Cortex of kidney (tissue), 1 donor: ENCODE results near the gene ARHGAP42.
"Not testable (repeated sequence)": the region's sequence is repeated elsewhere in the genome, so short reads cannot be mapped to it uniquely, and the experiment has no call there.

Source experiments
- DNase-seq: peaks from one replicate; lab custom pipeline; 2025; lab: John Stamatoyannopoulos, UW

ARHGAP42 gene

DNA sequence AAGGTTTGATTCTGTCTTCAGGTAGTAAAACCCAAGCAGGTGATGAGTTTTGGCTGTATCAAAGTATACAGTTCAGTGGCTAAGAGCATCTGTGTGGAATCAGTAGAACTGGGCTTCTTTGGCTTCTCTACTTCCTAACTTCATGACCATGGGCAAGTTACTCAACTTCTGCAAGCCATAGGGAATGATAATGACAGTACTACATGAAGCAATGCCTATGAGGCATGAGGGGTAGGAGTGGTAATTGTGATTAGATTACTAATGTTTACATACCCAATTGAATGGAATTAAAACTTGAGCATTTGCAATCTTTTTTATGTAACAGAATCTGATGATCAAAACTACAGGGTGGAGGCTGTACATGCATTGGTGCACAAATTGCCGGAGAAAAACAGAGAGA, 278.3 kb downstream of the ARHGAP42 start:
- DNase-seq = no peak

DNA sequence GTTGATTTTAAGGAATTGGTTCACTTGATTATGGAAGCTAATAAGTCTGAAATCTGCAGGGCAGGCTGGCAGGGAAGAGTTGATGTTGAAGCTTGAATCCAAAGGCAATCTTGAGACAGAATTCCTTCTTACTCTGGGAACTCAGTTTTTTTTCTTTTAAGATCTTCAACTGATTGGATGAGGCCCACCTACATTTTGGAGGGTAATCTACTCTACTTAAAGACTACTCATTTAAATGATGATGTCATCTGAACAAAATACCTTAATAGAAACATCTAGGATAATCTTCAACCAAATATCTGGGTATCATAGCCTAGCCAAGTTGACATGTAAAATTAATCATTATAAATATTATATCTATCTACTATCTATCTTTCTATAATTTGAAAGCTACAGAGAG, 279.3 kb downstream of the ARHGAP42 start:
- no peak for DNase-seq

DNA sequence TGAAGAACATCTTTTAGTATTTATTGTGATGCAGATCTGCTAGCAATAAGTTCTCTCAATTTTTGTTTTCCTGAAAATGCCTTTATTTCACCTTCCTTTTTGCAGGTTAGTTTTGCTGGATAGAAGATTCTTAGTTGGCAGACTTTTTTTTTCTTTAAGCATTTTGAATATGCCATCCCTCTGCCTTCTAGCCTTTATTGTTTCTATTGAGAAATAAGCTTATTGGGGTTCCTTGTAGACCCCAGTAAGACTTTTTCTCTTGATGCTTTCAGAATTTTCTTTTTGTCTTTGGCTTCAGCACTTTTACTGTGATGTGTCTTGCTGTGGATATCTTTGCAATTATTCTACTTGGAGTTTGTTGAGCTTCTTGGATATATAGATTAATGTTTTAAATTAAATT, 281.9 kb downstream of the ARHGAP42 start:
- DNase-seq = no peak

DNA sequence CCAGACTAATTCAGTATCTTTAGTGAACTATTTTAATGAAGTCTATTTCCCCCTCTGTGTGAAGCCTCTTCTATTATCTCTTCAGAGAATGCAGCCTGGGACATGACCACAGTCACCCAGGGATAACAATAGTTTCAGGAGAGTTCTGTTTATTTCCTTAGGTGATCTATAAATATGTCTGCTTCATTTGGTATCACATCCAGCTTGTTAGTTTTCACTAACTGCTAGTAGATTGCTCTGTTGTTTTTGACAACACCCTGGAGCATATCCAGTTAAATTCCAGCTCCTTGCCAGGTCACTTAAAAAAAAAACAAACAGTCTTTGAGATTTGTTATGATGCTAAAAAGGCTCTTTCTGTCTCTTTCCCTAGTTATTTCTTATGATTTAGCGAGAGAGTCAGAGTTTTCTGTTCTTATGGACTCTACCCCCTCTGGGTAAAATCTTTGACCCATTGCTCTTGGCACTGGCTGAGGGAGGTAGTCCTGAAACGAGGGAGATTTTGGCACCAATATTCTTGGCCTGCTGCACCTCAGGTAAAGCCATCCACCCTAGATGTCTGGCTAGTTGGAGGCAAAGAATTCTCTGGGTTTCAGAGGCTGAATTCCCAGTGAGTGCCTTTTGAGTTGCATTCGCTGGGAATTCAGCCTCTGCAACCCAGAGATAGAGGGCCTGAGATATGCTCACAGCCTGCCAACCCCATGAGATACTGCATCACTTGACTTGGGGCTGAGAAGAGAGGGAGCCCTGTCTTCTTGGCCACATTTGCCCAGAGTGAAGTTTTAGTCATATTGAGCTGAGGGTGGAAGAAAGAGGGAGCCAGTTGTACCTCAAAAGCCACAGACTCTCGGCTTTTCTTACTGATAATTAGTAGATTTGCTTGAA, 283.4 kb downstream of the ARHGAP42 start:
- no peak for DNase-seq

DNA sequence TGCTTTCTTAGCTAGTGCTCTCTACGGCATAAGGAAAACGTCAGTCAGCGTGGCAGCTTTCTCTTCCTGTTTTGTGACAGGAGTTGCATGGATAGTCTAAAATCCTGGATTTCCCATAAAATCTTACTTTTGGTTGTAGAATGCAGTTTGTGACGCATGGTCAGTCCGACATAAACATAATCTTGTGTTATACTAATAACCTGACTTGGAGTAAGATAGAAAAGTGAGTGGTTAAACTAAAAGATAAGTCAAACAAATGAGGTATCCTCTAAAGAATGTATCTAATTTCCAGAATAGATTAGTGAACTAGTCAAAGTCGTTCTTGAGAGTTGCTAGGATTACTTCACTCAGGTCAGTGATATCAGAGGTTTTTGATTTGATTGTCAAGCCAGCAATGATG, 285.0 kb downstream of the ARHGAP42 start:
- DNase-seq = no peak

DNA sequence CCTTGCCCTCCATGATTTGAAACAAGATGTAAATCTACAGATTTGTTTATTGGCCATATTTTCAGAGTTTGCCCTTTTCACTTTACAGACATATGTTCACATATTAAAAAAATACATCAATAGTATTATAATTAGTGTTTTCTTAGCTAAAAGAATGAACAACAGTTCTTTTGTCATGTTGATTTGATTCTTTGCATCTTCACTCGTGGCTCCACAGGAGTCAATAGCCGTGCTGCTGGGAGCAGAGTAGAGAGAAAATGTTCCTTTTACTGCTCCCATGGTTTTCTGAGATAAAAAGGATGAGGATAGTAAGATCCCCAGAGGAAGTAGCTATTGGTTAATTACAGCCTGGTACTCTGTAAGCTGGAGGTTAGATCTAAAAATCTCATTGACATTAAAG, 291.4 kb downstream of the ARHGAP42 start:
- no peak for DNase-seq

DNA sequence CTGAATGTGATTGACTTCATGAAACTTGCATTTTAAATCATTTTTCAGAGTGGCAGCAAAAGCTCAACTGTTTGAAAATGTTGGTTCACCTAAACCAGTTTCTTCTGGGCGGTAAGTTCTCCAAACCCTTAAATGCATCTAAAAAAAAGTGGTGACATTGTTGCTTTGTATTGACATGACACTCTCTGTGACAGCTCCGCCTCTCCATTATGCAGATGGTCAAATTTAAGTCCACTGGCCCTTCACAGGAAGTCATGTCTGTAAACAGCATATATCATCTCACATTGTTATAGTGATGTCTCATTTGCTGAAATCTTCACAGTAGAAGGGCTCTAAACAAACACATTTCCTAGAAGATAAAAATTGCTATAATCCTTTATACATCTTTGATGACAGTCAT, 291.9 kb downstream of the ARHGAP42 start:
- no peak for DNase-seq

DNA sequence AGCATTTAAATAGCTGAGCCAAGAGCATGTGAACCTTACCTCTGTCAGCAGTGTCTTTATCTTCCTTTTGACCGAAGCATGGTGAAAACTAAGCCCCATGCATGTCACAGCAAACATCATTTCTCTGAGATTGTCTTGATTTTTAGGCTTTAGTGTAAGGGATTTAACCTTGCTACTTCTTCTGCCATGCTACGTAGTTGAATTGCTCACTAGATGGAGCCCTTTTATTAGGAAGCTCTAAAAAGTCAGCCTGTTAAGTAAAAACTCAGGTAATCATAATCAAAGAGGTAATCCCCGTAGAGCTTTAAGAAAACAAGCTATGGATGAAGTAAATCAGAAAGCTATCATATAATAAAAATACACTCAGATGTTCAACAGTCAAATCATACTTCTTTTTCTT, 293.1 kb downstream of the ARHGAP42 start:
- DNase-seq = no peak

DNA sequence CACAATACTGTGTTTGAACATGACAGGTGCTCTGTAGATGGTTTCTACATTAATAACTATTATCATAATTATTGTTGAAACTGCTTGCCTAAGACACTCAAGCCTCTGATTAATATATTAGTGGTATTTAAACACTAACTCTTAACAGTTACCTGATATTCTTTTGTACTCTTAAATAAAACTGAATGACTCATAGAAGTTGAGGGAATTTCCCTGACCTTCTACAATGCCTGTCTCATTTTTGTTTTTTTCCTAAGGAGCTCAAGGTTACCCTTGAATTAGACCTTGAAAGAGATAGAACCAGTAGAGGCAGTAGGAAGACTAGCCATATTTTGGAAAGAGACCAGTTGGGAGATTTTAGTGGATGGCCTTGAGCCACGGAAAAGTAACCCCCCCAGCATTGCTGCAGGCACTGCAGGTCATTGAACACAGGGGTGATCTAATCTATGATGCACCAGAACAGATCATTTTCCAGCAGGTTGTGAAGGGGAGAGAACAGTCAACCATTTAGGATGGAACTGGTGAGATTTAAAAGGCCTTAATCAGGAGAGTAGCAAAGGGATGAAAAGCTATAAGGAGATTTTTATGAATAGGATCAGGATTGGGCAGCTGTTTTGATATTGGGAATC, 294.2 kb downstream of the ARHGAP42 start:
- no peak for DNase-seq

DNA sequence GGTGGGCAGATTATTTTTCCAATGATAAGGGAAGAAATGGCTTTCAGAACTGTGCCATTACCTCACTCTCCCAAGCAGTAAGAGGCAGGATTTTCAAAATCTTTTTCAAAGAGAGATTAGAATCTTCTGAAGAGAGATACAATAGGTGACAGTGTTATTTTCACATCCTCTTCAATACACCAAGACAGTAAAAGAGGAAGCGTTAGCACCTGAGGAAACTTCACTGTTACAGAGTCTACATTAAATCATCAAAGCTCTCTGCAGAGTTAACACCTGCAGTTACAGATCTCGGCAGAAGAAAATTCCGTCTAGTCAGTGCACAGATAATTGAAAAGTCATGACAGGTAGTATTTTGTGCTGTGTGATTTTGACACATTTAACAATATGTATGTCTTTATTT, 297.6 kb downstream of the ARHGAP42 start:
- DNase-seq = no peak

DNA sequence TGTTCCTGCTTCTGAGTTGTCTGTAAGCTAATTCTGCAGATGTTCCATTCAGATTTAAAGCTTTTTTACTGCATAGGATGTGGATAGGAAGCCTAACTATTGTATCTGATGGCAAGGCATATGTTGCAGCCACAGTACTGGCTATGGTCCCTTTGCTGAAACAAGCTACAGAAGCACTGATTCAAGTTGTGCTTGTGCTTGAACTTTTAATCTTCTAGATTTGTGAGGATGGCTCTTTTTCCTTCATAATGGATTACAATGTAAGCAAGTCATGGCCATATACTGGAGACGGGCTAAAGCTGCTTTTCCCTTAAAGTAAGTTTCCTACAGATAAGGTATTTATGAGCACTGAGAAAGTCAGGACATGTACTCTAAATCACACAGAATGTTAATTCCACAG, 303.8 kb downstream of the ARHGAP42 start:
- no peak for DNase-seq

DNA sequence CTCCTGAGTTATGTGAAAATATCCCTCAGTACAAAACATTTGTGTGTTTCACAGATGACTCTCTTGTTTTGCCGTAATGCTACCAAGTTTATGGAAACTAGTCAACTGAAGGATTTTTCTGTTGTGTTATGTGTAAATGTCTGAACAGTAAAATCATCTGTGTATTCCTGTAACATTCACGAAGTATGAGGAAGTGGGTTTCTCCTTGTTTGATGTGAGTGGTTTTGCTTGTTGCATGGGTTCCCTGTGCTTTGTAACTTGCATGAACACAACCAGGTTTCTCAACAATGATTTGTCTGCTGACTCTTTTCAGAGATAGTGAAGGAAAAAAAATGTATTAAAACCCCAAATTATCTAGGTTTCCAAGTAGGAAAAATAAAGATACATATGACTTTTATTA, 304.5 kb downstream of the ARHGAP42 start:
- no peak for DNase-seq

DNA sequence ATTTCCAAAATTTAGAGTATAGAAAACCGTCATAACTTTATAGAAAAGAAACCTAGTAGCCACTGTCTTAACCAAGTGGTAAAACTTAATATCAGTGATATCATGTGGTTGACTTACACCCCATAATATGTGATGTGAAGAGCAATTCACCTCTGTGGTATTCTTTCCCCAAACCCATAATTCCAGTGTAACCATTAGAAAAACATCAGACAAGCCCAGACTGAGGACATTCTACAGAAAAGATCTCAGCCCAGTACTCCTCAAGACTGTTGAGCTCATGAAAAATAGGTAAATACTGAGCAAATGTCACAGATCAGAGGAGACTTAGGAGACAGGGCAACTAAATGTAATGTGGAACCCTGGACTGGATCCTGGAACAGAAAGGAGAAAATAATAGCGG, 307.9 kb downstream of the ARHGAP42 start:
- DNase-seq = no peak

DNA sequence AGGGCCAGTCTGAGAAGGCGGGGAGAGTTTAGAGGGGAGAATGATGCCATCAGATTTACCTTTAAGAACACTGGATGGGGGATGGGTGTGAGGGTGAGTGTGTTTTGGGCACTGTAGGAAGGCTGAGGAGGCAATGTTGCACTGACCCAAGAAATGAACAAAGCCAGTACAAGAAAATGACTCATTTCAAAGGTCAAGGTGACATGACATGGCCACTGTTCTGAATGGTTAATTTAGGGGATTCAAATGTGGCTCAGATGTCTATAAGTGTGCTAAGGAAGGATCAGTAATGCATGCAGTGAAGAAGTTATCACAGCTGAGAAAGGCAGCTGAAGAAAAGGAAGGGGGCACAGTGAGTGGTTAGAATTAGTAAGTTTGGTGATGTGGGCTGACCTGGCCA, 312.7 kb downstream of the ARHGAP42 start:
- DNase-seq = no peak

DNA sequence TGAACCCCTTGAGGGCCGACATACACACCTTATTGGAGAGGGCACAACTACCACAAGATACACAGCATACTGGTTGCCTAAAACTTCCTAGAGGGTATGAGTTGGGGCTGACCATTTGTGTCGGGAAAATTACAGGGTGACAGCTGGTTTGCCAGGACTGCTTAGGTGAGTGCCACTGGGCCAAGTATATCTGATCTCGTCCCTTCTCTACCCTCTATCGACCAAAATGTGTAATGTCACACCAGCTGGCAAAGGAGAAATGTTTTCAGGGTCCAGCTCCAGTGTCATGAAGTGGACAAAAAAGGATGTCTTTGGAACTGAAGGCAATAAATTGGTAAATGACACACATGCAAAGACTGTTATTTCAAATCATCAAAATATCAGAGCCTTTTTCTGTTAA, 316.4 kb downstream of the ARHGAP42 start:
- DNase-seq = no peak

DNA sequence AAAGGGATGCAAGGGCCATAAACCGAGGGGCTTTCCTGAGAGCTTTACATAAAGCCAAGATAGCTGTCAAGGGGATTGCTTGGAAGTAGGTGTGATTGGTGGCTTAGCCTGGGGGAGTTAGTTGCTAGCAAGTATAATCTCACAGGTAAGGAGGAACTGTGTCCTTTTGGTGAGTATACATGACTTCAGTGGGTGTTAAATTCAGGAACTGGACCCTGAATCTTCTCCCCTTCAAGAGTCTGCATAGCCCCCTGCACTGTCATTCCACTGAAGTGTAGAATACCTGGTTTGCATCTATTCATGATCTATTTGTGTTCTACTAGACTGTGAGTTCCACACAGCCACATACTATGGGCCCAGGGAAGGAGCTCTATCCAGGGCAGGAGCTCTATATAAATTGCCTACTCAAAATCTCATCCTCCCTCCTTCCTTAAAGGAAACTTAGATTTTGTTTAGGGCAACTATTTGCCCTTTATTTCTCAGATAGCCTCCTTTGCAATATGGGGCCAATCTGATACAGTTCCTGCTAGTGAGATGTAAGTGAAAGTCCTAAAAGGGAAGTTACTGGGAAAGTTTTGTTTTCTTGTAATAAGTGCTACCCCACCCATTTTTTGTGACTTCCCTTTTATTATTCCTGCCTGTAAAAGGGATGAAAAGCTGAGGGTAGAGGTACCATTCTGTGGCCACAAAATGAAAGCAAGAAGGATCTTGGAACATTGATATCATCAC, 322.0 kb downstream of the ARHGAP42 start:
- DNase-seq = no peak

DNA sequence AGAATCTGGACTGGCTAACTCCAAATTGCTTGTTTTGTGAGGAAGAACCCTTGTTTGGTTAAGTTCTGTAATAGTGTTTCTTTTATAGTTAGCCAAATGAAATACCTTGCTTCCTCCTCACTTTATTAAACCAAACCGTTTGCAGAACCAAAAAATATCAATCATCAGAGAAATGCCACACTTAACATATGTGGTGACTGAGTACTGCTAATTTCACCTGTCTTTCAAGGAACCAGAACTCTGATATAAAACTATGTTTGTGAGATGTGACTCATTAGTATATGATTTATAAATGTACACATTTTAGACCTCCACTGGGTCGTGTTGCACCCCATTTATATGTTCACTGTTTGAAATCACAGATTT, 322.6 kb downstream of the ARHGAP42 start:
- no peak for DNase-seq

DNA sequence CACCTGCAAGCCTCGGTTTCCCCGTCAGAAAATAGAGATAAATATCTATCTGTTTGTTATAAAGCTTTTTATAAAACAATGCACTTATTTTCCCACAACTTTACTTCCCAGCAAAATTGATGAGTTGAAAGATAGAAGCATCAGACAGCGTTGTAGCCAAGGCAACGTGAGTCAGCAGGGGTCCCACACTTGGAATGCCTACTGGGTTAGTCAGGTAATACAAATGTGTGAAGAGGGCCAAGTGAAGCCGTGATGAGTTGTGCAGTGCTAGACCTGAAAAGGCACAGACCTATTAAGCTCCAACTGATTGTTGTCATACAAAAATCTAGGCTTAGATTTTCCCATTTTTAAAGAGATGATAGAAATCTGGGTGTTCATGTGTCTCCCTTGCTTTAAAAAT, 323.8 kb downstream of the ARHGAP42 start:
- DNase-seq = no peak

DNA sequence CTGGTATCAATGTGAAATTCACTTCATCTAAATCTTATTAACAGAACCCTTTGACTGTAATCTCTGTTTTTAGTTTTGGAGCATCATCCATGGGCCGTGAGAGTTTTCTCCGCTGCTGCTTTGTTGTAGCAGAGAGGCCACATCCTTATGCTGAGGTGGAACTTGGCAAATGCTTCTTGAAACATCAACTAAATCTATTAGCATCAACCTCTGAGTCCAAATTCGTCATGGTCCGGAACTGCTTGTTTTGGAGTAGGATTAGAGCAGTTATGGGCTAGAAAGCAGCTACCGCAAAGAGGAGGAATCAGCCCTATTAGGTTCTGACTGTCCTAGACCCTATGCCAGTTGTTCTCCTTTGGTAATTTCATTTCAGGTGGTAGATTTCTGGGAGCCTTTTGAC, 324.8 kb downstream of the ARHGAP42 start:
- DNase-seq = no peak

DNA sequence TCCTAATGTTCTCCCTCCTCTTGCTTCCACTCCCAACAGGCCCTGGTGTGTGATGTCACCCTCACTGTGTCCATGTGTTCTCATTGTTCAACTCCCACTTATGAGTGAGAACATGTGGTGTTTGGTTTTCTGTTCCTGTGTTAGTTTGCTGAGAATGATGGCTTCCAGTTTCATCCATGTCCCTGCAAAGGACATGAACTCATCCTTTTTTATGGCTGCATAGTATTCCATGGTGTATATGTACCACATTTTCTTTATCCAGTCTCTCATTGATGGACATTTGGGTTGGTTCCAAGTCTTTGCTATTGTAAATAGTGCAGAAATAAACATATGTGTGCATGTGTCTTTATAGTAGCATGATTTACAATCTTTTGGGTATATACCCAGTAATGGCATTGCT, 326.6 kb downstream of the ARHGAP42 start:
- DNase-seq = not testable (repeated sequence)

DNA sequence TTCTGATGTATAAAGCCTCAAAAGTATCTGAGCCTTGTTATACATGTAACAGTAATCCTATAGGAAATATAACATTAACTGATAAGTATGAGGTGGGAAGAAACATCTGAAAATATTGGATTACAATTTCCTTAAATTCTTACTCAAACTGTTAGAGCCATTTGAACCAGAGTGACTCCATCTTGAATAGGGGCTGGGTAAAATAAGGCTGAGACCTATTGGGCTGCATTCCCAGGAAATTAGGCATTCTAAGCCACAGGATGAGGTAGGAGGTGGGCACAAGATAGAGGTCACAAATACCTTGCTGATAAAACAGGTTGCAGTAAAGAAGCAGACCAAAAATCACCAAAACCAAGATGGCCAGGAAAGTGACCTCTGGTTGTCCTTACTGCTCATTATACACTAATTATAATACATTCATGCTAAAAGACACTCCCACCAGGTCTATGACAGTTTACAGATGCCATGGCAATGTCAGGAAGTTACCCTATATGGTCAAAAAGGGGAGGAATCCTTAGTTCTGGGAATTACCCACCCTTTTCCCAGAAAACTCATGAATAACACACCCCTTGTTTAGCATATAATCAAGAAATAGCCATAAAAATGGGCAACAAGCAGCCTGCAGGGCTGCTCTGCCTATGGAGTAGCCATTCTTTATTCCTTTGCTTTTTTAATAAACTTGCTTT, 327.7 kb downstream of the ARHGAP42 start:
- no peak for DNase-seq

DNA sequence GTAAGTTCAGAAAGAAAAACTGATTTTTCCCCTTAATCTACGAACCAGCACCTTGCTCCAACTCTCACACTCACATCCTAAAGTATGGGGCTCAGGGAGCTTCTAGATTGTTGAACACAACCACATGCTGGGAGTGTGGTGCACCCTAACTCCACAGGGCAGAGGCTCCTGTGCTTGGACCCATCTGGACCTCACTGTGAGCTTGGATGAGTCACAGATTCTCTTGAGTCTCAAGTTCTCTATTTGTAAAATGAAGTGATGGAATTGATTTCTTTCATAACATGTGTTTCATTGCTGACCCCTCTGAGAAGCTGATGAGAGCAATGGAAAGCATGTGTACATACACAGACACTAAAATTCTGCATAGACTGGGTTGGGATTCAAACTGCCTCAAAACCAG, 332.8 kb downstream of the ARHGAP42 start:
- no peak for DNase-seq

DNA sequence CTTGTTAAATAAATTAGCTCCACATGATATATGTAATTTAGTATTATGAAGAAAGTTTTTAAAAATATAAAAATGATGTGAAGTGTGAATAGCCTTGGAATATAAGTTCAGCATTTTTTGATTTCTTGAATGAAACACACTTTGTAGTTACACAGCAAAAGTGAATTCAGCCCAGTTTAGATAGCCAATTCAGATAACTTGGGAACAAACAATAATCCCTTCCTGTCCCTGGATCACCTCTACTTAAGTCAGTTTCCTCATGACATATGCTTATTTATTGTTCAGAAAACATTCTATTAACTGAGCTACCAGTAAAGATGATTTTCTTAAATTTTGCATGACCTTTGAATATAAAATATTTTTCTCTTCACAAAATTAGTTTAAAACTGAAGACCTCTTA, 335.2 kb downstream of the ARHGAP42 start:
- DNase-seq = no peak
